ENCODE measurements around the gene FAF1.

DNA sequence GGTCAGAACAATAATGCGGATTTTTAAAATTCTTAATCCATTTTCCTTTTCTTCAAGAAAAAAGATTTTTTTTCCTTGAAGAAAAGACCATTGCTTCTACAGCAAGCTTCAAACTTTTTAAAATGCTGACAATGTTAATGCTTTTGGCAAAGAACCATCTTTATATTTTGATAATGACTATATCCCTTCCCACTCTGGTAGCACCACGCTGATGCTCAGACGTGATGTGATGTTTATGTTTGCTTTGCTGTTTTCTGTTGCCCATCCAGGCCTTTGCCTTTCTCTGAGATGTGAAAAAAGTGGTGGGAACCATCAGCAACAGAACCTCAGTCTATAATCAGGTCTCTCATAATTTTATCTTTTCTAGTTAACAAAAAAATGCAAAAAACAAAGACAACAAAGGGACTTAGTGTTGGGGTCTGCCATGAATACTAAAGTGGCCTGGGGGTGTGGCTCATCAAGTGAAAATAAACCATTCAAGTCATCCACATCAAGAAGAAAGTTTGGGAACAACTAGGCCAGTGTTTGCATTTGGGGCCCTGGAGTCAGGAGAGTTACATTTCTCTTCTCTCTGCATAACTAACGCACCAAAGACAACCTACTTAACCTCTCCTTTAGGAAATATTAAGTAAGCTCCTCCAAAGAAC, 292.2 kb downstream of the FAF1 start:
- TF ChIP-seq, protein P1, sequence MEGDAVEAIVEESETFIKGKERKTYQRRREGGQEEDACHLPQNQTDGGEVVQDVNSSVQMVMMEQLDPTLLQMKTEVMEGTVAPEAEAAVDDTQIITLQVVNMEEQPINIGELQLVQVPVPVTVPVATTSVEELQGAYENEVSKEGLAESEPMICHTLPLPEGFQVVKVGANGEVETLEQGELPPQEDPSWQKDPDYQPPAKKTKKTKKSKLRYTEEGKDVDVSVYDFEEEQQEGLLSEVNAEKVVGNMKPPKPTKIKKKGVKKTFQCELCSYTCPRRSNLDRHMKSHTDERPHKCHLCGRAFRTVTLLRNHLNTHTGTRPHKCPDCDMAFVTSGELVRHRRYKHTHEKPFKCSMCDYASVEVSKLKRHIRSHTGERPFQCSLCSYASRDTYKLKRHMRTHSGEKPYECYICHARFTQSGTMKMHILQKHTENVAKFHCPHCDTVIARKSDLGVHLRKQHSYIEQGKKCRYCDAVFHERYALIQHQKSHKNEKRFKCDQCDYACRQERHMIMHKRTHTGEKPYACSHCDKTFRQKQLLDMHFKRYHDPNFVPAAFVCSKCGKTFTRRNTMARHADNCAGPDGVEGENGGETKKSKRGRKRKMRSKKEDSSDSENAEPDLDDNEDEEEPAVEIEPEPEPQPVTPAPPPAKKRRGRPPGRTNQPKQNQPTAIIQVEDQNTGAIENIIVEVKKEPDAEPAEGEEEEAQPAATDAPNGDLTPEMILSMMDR (IDR thresholded peaks at IDR 0.05) = no peak
- TF ChIP-seq POLR2AphosphoS5 (IDR thresholded peaks at IDR 0.05) = no peak
